ENCODE measurements around the gene SPANXN3.
"Not testable (repeated sequence)": the region's sequence is repeated elsewhere in the genome, so short reads cannot be mapped to it uniquely, and the experiment has no call there.

Gene SPANXN3
- total RNA-seq = 0 reads per million in 2 experiments

GRCh38 chrX:143517375-143517774 is at the start of gene SPANXN3:
Gene SPANXN3 (minus strand): TSS chrX:143517475. CDS start chrX:143517391, 84 bp downstream.
- DNase-seq (ENCODE audit: low read depth) = not testable (repeated sequence)

GRCh38 chrX:143536176-143536575 is 18.9 kb upstream of the SPANXN3 start:
- no peak for DNase-seq (ENCODE audit: low read depth)

GRCh38 chrX:143502196-143502595 is 15.1 kb downstream of the SPANXN3 start:
- not testable (repeated sequence) for DNase-seq (ENCODE audit: low read depth)

- no peak for DNase-seq (ENCODE audit: low read depth)
Measured at GRCh38 chrX:143500751-143501150, 16.5 kb downstream of the SPANXN3 start.

- DNase-seq (ENCODE audit: low read depth) = no peak
Measured at GRCh38 chrX:143486105-143486504, 31.2 kb downstream of the SPANXN3 start.

- DNase-seq (ENCODE audit: low read depth) = no peak
Measured at GRCh38 chrX:143476751-143477150, 40.5 kb downstream of the SPANXN3 start.

- no peak for DNase-seq (ENCODE audit: low read depth)
Measured at GRCh38 chrX:143472347-143472938, 44.8 kb downstream of the SPANXN3 start.

- DNase-seq (ENCODE audit: low read depth) = no peak
Measured at GRCh38 chrX:143466130-143466529, 51.1 kb downstream of the SPANXN3 start.

- DNase-seq (ENCODE audit: low read depth) = no peak
Measured at GRCh38 chrX:143462696-143463095, 54.6 kb downstream of the SPANXN3 start.

- no peak for DNase-seq (ENCODE audit: low read depth)
Measured at GRCh38 chrX:143461606-143462005, 55.7 kb downstream of the SPANXN3 start.
